SK-N-SH treated with all-trans-retinoic acid at 6 μM for 48 hours (cell line): Measurements from ENCODE around the gene ULK1.

Source experiments
- ARNTL ChIP-seq: fragments of 450-650 bp; formaldehyde crosslinking; IDR thresholded peaks from 2 replicates; pipeline ENCODE4 v1.5.0; 2020; ENCODE audit warnings: low read depth, mild to moderate bottlenecking, moderate library complexity, borderline replicate concordance
- BACH2 ChIP-seq: fragments of 250-450 bp; sonication (Bioruptor Pico); IDR thresholded peaks from 2 replicates; pipeline ENCODE4 v1.9.0; 2021; ENCODE audit warnings: mild to moderate bottlenecking, borderline replicate concordance
- CREB5 ChIP-seq: fragments of 250-450 bp; sonication (Bioruptor Pico); IDR thresholded peaks from 2 replicates; pipeline ENCODE4 v1.5.1; 2020; ENCODE audit warnings: low read depth, mild to moderate bottlenecking, moderate library complexity
- PATZ1 ChIP-seq: fragments of 250-450 bp; sonication (Bioruptor Pico); IDR thresholded peaks from 2 replicates; pipeline ENCODE4 v1.8.0; 2020; ENCODE audit warnings: mild to moderate bottlenecking, moderate library complexity, borderline replicate concordance
- POU6F1 ChIP-seq: fragments of 250-450 bp; sonication (Bioruptor Pico); IDR thresholded peaks from 2 replicates; pipeline ENCODE4 v1.8.0; 2021; ENCODE audit warnings: low read depth, mild to moderate bottlenecking, moderate library complexity, borderline replicate concordance
- ZFP3 ChIP-seq: fragments of 250-450 bp; sonication (Bioruptor Pico); IDR thresholded peaks from 2 replicates; pipeline ENCODE4 v1.5.0; 2020; ENCODE audit warnings: mild to moderate bottlenecking, moderate library complexity
- ZFP30 ChIP-seq: fragments of 450-650 bp; formaldehyde crosslinking; IDR thresholded peaks from 2 replicates; pipeline ENCODE4 v1.5.0; 2022; ENCODE audit warnings: mild to moderate bottlenecking, moderate library complexity
- ZNF70 ChIP-seq: fragments of 450-650 bp; formaldehyde crosslinking; IDR thresholded peaks from 2 replicates; pipeline ENCODE4 v1.5.0; 2020; ENCODE audit warnings: mild to moderate bottlenecking, moderate library complexity

GRCh38 chr12:131921866-131922769 is 27.7 kb downstream of the ULK1 start:
- TF ChIP-seq ZFP30 (no peak), PATZ1 (CRISPR knock-in tag) (no peak), ZNF70 (CRISPR knock-in tag) (no peak), ZFP3 (CRISPR knock-in tag) (no peak), ARNTL (CRISPR knock-in tag) (no peak), CREB5 (CRISPR knock-in tag) (no peak), BACH2 (CRISPR knock-in tag) (no peak), POU6F1 (CRISPR knock-in tag) (no peak)
